ENCODE results near the gene RAP1GDS1.
"Not testable (repeated sequence)": the region's sequence is repeated elsewhere in the genome, so short reads cannot be mapped to it uniquely, and the experiment has no call there.

Gene RAP1GDS1

DNA sequence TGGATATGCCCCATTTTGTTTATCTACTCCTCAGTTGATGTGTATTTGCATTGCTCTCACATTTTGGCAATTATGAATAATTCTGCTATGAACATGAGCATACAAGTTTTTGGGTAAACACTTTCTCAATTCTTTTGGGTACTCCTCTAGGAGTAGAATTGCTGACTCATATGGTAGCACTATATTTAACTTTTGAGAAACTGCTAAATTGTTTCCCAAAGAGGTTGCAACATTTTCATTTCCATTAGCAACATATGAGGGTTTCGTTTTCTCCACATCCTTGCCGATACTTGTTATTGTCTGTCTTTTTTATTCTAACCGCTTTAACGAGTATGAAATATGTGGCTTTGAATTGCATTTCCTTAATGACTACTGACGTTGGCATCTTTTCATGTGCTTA lies 211.9 kb downstream of the RAP1GDS1 start:
- DNase-seq (ENCODE audit: low read depth) = peak; percentile 49
- TF ChIP-seq, protein P1, sequence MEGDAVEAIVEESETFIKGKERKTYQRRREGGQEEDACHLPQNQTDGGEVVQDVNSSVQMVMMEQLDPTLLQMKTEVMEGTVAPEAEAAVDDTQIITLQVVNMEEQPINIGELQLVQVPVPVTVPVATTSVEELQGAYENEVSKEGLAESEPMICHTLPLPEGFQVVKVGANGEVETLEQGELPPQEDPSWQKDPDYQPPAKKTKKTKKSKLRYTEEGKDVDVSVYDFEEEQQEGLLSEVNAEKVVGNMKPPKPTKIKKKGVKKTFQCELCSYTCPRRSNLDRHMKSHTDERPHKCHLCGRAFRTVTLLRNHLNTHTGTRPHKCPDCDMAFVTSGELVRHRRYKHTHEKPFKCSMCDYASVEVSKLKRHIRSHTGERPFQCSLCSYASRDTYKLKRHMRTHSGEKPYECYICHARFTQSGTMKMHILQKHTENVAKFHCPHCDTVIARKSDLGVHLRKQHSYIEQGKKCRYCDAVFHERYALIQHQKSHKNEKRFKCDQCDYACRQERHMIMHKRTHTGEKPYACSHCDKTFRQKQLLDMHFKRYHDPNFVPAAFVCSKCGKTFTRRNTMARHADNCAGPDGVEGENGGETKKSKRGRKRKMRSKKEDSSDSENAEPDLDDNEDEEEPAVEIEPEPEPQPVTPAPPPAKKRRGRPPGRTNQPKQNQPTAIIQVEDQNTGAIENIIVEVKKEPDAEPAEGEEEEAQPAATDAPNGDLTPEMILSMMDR (conservative IDR thresholded peaks at IDR 0.05; ENCODE audit: control insufficient read depth, insufficient read depth, low read depth, low read length) = no peak
- H3K4me3 ChIP-seq (ENCODE audit: control insufficient read depth, low read depth, low read length) = no peak overlapping the region

DNA sequence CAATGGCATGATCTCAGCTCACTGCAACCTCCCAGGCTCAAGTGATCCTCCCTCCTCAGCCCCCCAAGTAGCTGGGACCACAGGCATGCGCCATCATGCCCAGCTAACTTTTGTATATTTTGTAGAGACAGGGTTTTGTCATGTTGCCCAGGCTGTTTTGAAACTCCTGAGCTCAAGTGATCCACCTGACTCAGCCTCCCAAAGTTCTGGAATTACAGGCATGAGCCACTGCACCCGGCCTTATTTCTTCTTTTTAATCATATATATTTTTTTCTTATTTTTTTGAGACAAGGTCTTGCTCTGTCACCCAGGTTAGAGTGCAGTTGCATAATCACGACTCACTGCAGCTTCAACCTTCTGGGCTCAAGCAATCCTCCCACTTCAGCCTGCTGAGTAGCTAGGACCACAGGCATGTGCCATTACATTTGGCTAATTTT lies 213.2 kb downstream of the RAP1GDS1 start:
- peak; percentile 89 for DNase-seq (ENCODE audit: low read depth)
- TF ChIP-seq, protein P1 (conservative IDR thresholded peaks at IDR 0.05; ENCODE audit: control insufficient read depth, insufficient read depth, low read depth, low read length) = no peak
- H3K4me3 ChIP-seq (ENCODE audit: control insufficient read depth, low read depth, low read length) = no peak overlapping the region

DNA sequence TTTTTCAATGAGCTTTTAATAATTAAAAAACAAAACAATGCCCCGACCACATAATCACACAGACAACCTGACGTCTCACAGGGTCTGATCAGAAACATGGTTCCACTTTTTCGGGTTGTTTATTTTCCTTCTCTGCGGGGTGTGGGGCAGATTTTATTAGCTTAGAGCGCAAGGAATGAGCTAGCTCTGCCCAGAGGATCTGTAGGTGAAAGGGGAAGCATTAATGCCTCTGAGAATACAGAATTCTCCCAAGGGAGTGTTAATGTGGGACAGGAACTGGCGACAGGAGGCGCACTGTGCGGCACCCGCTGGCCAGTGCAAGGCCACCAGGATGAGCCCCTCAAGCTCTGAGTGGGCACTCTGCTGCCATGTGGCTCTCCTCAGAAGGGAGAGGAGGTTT lies 215.7 kb downstream of the RAP1GDS1 start:
- H3K4me3 ChIP-seq (ENCODE audit: control insufficient read depth, low read depth, low read length) = no peak overlapping the region
- TF ChIP-seq, protein P1 (conservative IDR thresholded peaks at IDR 0.05; ENCODE audit: control insufficient read depth, insufficient read depth, low read depth, low read length) = no peak
- DNase-seq (ENCODE audit: low read depth) = no peak

DNA sequence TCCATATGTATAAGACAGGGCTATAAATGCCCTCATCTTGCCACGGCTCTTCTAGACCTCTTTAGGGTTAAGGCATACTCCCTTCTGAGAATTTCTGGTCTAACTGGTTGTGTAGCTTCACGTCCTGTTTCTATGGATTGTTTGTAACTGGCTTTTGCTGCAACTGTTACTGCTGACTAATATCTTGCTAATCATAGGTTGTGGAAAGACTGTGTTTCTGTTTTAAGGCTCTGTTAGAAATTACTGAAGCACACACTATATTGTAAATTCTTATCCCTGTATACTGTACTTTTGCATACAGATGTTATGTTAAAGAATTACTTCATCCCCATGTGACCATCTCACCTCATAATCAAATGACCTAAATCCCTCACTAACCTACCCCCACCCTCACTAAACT lies 218.4 kb downstream of the RAP1GDS1 start:
- DNase-seq (ENCODE audit: low read depth); H3K4me3 ChIP-seq (ENCODE audit: control insufficient read depth, low read depth, low read length): not testable (repeated sequence)

DNA sequence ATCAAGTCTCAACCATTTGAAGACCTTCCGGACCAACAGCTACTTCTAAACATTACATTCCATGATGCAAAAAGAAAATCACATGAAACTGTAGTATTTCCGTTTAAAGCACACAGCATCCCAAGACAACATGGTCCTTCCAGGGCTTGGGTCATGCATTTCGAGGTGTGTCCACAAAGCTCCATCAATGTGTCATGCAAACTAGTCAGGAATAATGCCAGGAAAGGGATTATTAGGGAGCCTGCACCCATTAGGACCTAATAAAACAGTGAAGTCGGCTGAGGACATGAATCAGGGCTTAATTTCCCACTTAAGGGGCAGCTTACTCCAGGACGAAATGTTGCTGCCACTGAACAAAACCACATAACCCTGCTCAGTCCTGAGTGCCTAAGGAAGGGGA lies 219.4 kb downstream of the RAP1GDS1 start:
- TF ChIP-seq, protein P1 (conservative IDR thresholded peaks at IDR 0.05; ENCODE audit: control insufficient read depth, insufficient read depth, low read depth, low read length) = no peak
- DNase-seq (ENCODE audit: low read depth) = no peak
- no peak overlapping the region for H3K4me3 ChIP-seq (ENCODE audit: control insufficient read depth, low read depth, low read length)

DNA sequence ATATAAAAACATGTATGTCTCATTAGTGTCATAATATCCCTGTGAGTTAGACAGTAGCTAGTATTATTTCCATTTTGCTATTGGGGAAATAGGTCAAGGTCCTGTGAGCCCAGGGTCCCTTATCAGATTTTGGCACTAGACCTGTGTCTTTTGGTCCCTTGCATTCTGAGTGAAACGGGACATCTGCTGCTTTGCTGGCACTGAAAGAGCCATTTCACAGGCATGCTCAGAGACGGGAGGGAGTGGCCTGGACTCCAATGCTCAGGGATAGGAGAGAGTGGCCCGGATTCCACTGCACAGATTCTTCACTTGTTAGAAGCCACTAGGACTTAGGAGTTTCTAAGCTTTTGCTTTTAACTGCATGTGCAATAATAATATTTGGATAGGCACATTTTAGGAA lies 220.0 kb downstream of the RAP1GDS1 start:
- TF ChIP-seq, protein P1 (conservative IDR thresholded peaks at IDR 0.05; ENCODE audit: control insufficient read depth, insufficient read depth, low read depth, low read length) = no peak
- no peak overlapping the region for H3K4me3 ChIP-seq (ENCODE audit: control insufficient read depth, low read depth, low read length)
- DNase-seq (ENCODE audit: low read depth) = no peak

DNA sequence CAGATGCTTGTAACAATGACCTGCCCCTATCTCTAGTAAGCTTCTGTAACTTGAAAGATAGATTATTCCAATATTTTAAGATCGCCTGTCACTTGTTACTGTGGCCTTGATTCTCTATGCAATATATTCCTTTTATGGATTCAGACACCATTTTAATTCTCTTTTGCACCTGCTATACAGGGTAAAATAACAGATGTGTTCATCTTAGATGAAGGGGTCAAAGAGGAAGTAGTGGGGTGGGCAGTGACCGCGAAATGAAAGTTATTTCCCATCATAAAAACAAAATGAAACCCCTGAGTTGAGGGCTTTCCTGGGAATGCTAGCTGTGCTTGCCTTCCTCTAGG lies 221.3 kb downstream of the RAP1GDS1 start:
- no peak overlapping the region for H3K4me3 ChIP-seq (ENCODE audit: control insufficient read depth, low read depth, low read length)
- DNase-seq (ENCODE audit: low read depth) = no peak
- TF ChIP-seq, protein P1 (conservative IDR thresholded peaks at IDR 0.05; ENCODE audit: control insufficient read depth, insufficient read depth, low read depth, low read length) = no peak

Measured in fibroblast of mammary gland (primary cell).